ENCODE data around the gene SH3TC1. TPM values are rescaled to one million over a fixed set of nuclear protein-coding genes. Genes with fewer than 3 reads are reported as not detected.

Gene SH3TC1
- polyA plus RNA-seq, 3 donors, result 36.9 to 85.7 (median 41.9) TPM

GRCh38 chr4:8230033-8230432, 30.9 kb downstream of the SH3TC1 start:
- Mint-ChIP-seq H3K4me3 (no peak overlapping the region), H3K4me1 (peaks cover 34% of the 10 kb centered on the region), H3K36me3 (peaks cover 37 to 42% of the 10 kb centered on the region in 2 donors), H3K27ac (peak overlapping the region in 1 of 7 donors; percentile 49), H3K9me3 (peaks cover 0 to 2% (median 0%) of the 10 kb centered on the region in 7 donors), H3K27me3 (ENCODE audit: low read depth in 3 of 3) (peaks cover 0 to 3% (median 2%) of the 10 kb centered on the region in 3 donors)
- no peak for TF ChIP-seq CTCF (IDR thresholded peaks at IDR 0.05)
- Histone ChIP-seq H3K27me3 (ENCODE audit: control insufficient read depth in 2 of 2, insufficient read depth in 2 of 2, low read length in 2 of 2) (no peaks in the 10 kb centered on the region), H3K9ac (ENCODE audit: insufficient read depth, low read length, poor library complexity, severe bottlenecking) (no peak overlapping the region), H2AFZ (ENCODE audit: insufficient read depth, low read depth, low read length, poor library complexity, severe bottlenecking) (no peak overlapping the region), H4K20me1 (ENCODE audit: insufficient read depth, low read length) (peaks cover 98% of the 10 kb centered on the region), H3K4me1 (ENCODE audit: control insufficient read depth in 1 of 2, insufficient read depth in 2 of 2, low read length in 2 of 2) (peaks cover 31 to 37% of the 10 kb centered on the region in 2 donors), H3K9me3 (replicated peaks in 1 of 2; ENCODE audit: control insufficient read depth in 1 of 2, insufficient read depth in 1 of 2, low read length in 2 of 2) (no peaks in the 10 kb centered on the region), H3K4me3 (replicated peaks in 1 of 3; ENCODE audit: low read depth in 2 of 3, low read length in 3 of 3) (no peak overlapping the region), H3K27ac (ENCODE audit: low read depth in 1 of 2, low read length in 2 of 2) (no peak overlapping the region), H3K4me2 (replicated peaks; ENCODE audit: extremely low read depth, low read length, poor library complexity, severe bottlenecking) (no peak overlapping the region), H3K79me2 (ENCODE audit: insufficient read depth, low read length) (peaks cover 19% of the 10 kb centered on the region), H3K36me3 (replicated peaks in 1 of 2; ENCODE audit: control insufficient read depth in 1 of 2, insufficient read depth in 2 of 2, low read length in 2 of 2) (peaks cover 80 to 82% of the 10 kb centered on the region in 2 donors)
- WGBS (ENCODE audit: insufficient coverage), result 84% methylated on average over 6 of the region's 11 CpGs
- DNase-seq, result no peak
- intact Hi-C loops (cut with micrococcal nuclease), result no loop called here

- no peak for DNase-seq
- H4K20me1 ChIP-seq (ENCODE audit: insufficient read depth, low read length), result peaks cover 98% of the 10 kb centered on the region
- H3K4me1 ChIP-seq (ENCODE audit: control insufficient read depth in 1 of 2, insufficient read depth in 2 of 2, low read length in 2 of 2), result peaks cover 28 to 30% of the 10 kb centered on the region in 2 donors
- peaks cover 80 to 82% of the 10 kb centered on the region in 2 donors for H3K36me3 ChIP-seq (replicated peaks in 1 of 2; ENCODE audit: control insufficient read depth in 1 of 2, insufficient read depth in 2 of 2, low read length in 2 of 2)
- H3K9ac ChIP-seq (ENCODE audit: insufficient read depth, low read length, poor library complexity, severe bottlenecking), result no peak overlapping the region
- peaks cover 15% of the 10 kb centered on the region for H3K79me2 ChIP-seq (ENCODE audit: insufficient read depth, low read length)
- no peak overlapping the region for H2AFZ ChIP-seq (ENCODE audit: insufficient read depth, low read depth, low read length, poor library complexity, severe bottlenecking)
- Mint-ChIP-seq H3K4me3 (no peak overlapping the region), H3K4me1 (peaks cover 31% of the 10 kb centered on the region), H3K36me3 (peaks cover 29 to 33% of the 10 kb centered on the region in 2 donors), H3K27me3 (ENCODE audit: low read depth in 3 of 3) (no peaks in the 10 kb centered on the region), H3K27ac (peak overlapping the region in 1 of 7 donors; percentile 46), H3K9me3 (peaks cover 0 to 2% (median 0%) of the 10 kb centered on the region in 7 donors)
- H3K27me3 ChIP-seq (ENCODE audit: control insufficient read depth in 2 of 2, insufficient read depth in 2 of 2, low read length in 2 of 2), result no peaks in the 10 kb centered on the region
- H3K4me2 ChIP-seq (replicated peaks; ENCODE audit: extremely low read depth, low read length, poor library complexity, severe bottlenecking), result no peak overlapping the region
- intact Hi-C loops (cut with micrococcal nuclease), result no loop called here
- no peaks in the 10 kb centered on the region for H3K9me3 ChIP-seq (replicated peaks in 1 of 2; ENCODE audit: control insufficient read depth in 1 of 2, insufficient read depth in 1 of 2, low read length in 2 of 2)
- no peak overlapping the region for H3K4me3 ChIP-seq (replicated peaks in 1 of 3; ENCODE audit: low read depth in 2 of 3, low read length in 3 of 3)
- WGBS (ENCODE audit: insufficient coverage), result 100% methylated on average over 4 of the region's 10 CpGs
- H3K27ac ChIP-seq (ENCODE audit: low read depth in 1 of 2, low read length in 2 of 2), result no peak overlapping the region
- no peak for TF ChIP-seq CTCF (IDR thresholded peaks at IDR 0.05)
Measured at GRCh38 chr4:8230891-8231290, 31.8 kb downstream of the SH3TC1 start.

Data from CD14-positive monocyte (primary cell).